H1 (cell line): ENCODE data around the gene TUBB1. TPM values are rescaled to one million over a fixed set of nuclear protein-coding genes. Genes with fewer than 3 reads are reported as not detected.

Experiments
- CTCF ChIA-PET: fragments of 300-600 bp; sonication (Branson Sonifier 250); formaldehyde crosslinking; loops from one replicate; lab custom pipeline; 2021; ENCODE audit not compliant: partially characterized antibody; lab: Charles Lee
- POLR2A ChIA-PET: fragments of 300-600 bp; sonication (Branson Sonifier 250); formaldehyde crosslinking; loops from one replicate; lab custom pipeline; 2021; ENCODE audit warnings: inconsistent platforms; ENCODE audit not compliant: partially characterized antibody; lab: Charles Lee
- DNase-seq, 2 experiments: peaks; one replicate each; pipeline versions ENCODE4 v3.0.0 to v3.0.0-alpha.2; 2010 to 2022; ENCODE audit warnings: low spot score in 2 of 2, low read depth in 1 of 2, mixed read lengths in 1 of 2
- FAIRE-seq: peaks from 2 replicates; lab custom pipeline; 2011; peaks lifted over from hg19 to GRCh38; lab: Jason Lieb, UNC
- H2AFZ ChIP-seq: 2 replicates; pipeline ENCODE4 v1.8.1; 2012; ENCODE audit warnings: low read length, inconsistent platforms
- H2AK5ac ChIP-seq: 2 replicates; pipeline ENCODE4 v1.6.1; 2013; ENCODE audit warnings: low read depth, low read length
- H2BK120ac ChIP-seq: replicated peaks from 2 replicates; pipeline ENCODE3; 2013; ENCODE audit warnings: low read depth, low read length, inconsistent platforms
- H2BK12ac ChIP-seq: 2 replicates; pipeline ENCODE4 v1.6.1; 2013; ENCODE audit warnings: low read depth, low read length
- H2BK15ac ChIP-seq: 2 replicates; pipeline ENCODE4 v1.6.1; 2013; ENCODE audit warnings: low read length
- H2BK20ac ChIP-seq: 2 replicates; pipeline ENCODE4 v1.6.1; 2013; ENCODE audit warnings: low read length
- H2BK5ac ChIP-seq: 2 replicates; pipeline ENCODE4 v1.6.1; 2013; ENCODE audit warnings: low read depth, low read length
- H3K14ac ChIP-seq: 2 replicates; pipeline ENCODE4 v1.6.1; 2013; ENCODE audit warnings: inconsistent platforms; ENCODE audit not compliant: insufficient read length
- H3K18ac ChIP-seq: 2 replicates; pipeline ENCODE4 v1.6.1; 2013; ENCODE audit warnings: low read length; ENCODE audit errors: extremely low read depth
- H3K23ac ChIP-seq: 2 replicates; pipeline ENCODE4 v1.6.1; 2013; ENCODE audit warnings: inconsistent platforms; ENCODE audit not compliant: insufficient read length
- H3K23me2 ChIP-seq: 2 replicates; pipeline ENCODE4 v1.6.1; 2013; ENCODE audit warnings: low read depth, low read length
- H3K27ac ChIP-seq: 2 replicates; pipeline ENCODE4 v1.6.1; 2011; ENCODE audit warnings: low read depth, low read length, inconsistent platforms
- H3K27me3 ChIP-seq, 4 experiments: replicated peaks in 1 of 4; 1 replicate in 1 of 4; 2 replicates in 3 of 4; pipeline versions ENCODE4 v1.6.1 to v1.8.1; 2011 to 2013; ENCODE audit warnings: low read length in 3 of 4, mild to moderate bottlenecking in 3 of 4, inconsistent platforms in 2 of 4, mixed read lengths in 2 of 4, moderate library complexity in 1 of 4; ENCODE audit not compliant: control insufficient read depth in 3 of 4, insufficient read depth in 3 of 4; ENCODE audit errors: extremely low read depth in 1 of 4
- H3K36me3 ChIP-seq, 4 experiments: 2 replicates each; pipeline versions ENCODE4 v1.6.1 to v1.8.1; 2011 to 2013; ENCODE audit warnings: mild to moderate bottlenecking in 4 of 4, low read length in 3 of 4, moderate library complexity in 2 of 4, control low read depth in 1 of 4, inconsistent platforms in 1 of 4; ENCODE audit not compliant: insufficient read depth in 4 of 4, control insufficient read depth in 2 of 4
- H3K4ac ChIP-seq: replicated peaks from 2 replicates; pipeline ENCODE3; 2013; ENCODE audit warnings: low read length, low read depth, mixed read lengths, inconsistent platforms; ENCODE audit not compliant: insufficient read length
- H3K4me1 ChIP-seq, 4 experiments: replicated peaks in 1 of 4; 1 replicate in 1 of 4; 2 replicates in 3 of 4; pipeline versions ENCODE4 v1.6.1 to v1.8.1; 2011 to 2013; ENCODE audit warnings: low read length in 3 of 4, inconsistent platforms in 2 of 4, mixed read lengths in 1 of 4; ENCODE audit not compliant: insufficient read depth in 4 of 4, control insufficient read depth in 3 of 4
- H3K4me2 ChIP-seq, 2 experiments: 2 replicates each; pipeline versions ENCODE4 v1.6.1 to v1.8.1; 2011 to 2013; ENCODE audit warnings: low read depth in 2 of 2, low read length in 2 of 2, control low read depth in 1 of 2, inconsistent platforms in 1 of 2, mild to moderate bottlenecking in 1 of 2; ENCODE audit not compliant: insufficient read depth in 1 of 2
- H3K4me3 ChIP-seq, 4 experiments: fragments of 200-600, 300-600 bp in 1 of 4; sonication (generic), shearing (Covaris generic), sonication (Bioruptor Twin) in 1 of 4; 2 replicates each; pipeline versions ENCODE4 v1.5.1 to v1.8.1; 2011 to 2016; ENCODE audit warnings: low read length in 4 of 4, low read depth in 3 of 4, control low read depth in 2 of 4, inconsistent platforms in 2 of 4, mild to moderate bottlenecking in 2 of 4, mixed read lengths in 1 of 4, moderate library complexity in 1 of 4; ENCODE audit not compliant: insufficient read depth in 2 of 4; ENCODE audit errors: extremely low read depth in 1 of 4
- H3K56ac ChIP-seq: replicated peaks from 2 replicates; pipeline ENCODE3; 2013; ENCODE audit warnings: low read depth, mild to moderate bottlenecking, mixed read lengths, low read length, inconsistent platforms; ENCODE audit not compliant: insufficient read length
- H3K79me1 ChIP-seq: 2 replicates; pipeline ENCODE4 v1.6.1; 2013; ENCODE audit warnings: low read depth, low read length, control low read depth
- H3K79me2 ChIP-seq, 2 experiments: 2 replicates each; pipeline versions ENCODE4 v1.6.1 to v1.8.1; 2012 to 2013; ENCODE audit warnings: low read length in 2 of 2, mild to moderate bottlenecking in 2 of 2, inconsistent platforms in 1 of 2; ENCODE audit not compliant: insufficient read depth in 2 of 2, control insufficient read depth in 1 of 2
- H3K9ac ChIP-seq, 4 experiments: replicated peaks in 1 of 4; 1 replicate in 1 of 4; 2 replicates in 3 of 4; pipeline versions ENCODE4 v1.6.1 to v1.8.1; 2011 to 2013; ENCODE audit warnings: low read depth in 3 of 4, low read length in 3 of 4, control low read depth in 2 of 4, mild to moderate bottlenecking in 2 of 4, moderate library complexity in 2 of 4, inconsistent platforms in 1 of 4; ENCODE audit errors: extremely low read depth in 1 of 4
- H3K9me3 ChIP-seq, 2 experiments: 2 replicates each; pipeline versions ENCODE4 v1.6.1 to v1.8.1; 2012 to 2013; ENCODE audit warnings: mild to moderate bottlenecking in 2 of 2, moderate library complexity in 2 of 2, control low read depth in 1 of 2, inconsistent platforms in 1 of 2, low read depth in 1 of 2, low read length in 1 of 2, mixed read lengths in 1 of 2; ENCODE audit not compliant: insufficient read depth in 2 of 2
- H4K20me1 ChIP-seq, 2 experiments: replicated peaks in 1 of 2; 2 replicates each; pipeline versions ENCODE3 to v1.8.1; 2011 to 2013; ENCODE audit warnings: inconsistent platforms in 2 of 2, low read length in 2 of 2, mild to moderate bottlenecking in 1 of 2; ENCODE audit not compliant: insufficient read depth in 2 of 2, control insufficient read depth in 1 of 2
- H4K5ac ChIP-seq: 2 replicates; pipeline ENCODE4 v1.6.1; 2013; ENCODE audit warnings: low read length, low read depth, mixed read lengths, inconsistent platforms; ENCODE audit not compliant: insufficient read length
- H4K8ac ChIP-seq: 2 replicates; pipeline ENCODE4 v1.8.0; 2013; ENCODE audit warnings: mild to moderate bottlenecking, moderate library complexity, low read length, inconsistent platforms; ENCODE audit not compliant: insufficient read depth; ENCODE audit errors: extremely low read depth
- H4K91ac ChIP-seq: replicated peaks from 2 replicates; pipeline ENCODE3; 2013; ENCODE audit warnings: low read length, mixed read lengths, inconsistent platforms; ENCODE audit not compliant: insufficient read length
- CBX5 ChIP-seq: fragments of 300-800, 300-1000 bp; sonication (generic); IDR thresholded peaks from 2 replicates; pipeline ENCODE4 v1.7.1; 2016; ENCODE audit warnings: antibody characterized with exemption, low read length, low read depth
- CTBP2 ChIP-seq: IDR thresholded peaks from 2 replicates; pipeline ENCODE4 v1.7.0; 2011; ENCODE audit warnings: borderline replicate concordance, mild to moderate bottlenecking, moderate library complexity, mixed read lengths, low read length; ENCODE audit not compliant: insufficient read depth, insufficient read length
- HDAC2 ChIP-seq, 2 experiments: fragments of 300-600 bp in 1 of 2; sonication (generic) in 1 of 2; IDR thresholded peaks; 2 replicates each; pipeline ENCODE4 v1.6.1; 2011 to 2012; ENCODE audit warnings: low read depth in 2 of 2, low read length in 2 of 2, mild to moderate bottlenecking in 2 of 2, moderate library complexity in 2 of 2, borderline replicate concordance in 1 of 2, inconsistent platforms in 1 of 2
- KDM1A ChIP-seq: fragments of 200-600, 300-600 bp; sonication (generic); IDR thresholded peaks from 2 replicates; pipeline ENCODE4 v1.7.1; 2016; ENCODE audit warnings: mild to moderate bottlenecking, low read length, borderline replicate concordance
- PHF8 ChIP-seq: fragments of 200-600 bp; sonication (generic); conservative IDR thresholded peaks from 2 replicates; pipeline ENCODE4 v1.7.1; 2012; ENCODE audit warnings: low read depth, mild to moderate bottlenecking, inconsistent platforms, low read length, moderate library complexity
- POLR2AphosphoS5 ChIP-seq: IDR thresholded peaks from 2 replicates; pipeline ENCODE4 v1.6.1; 2011; ENCODE audit warnings: low read depth, low read length
- RAD21 ChIP-seq, 2 experiments: IDR thresholded peaks in 1 of 2; conservative IDR thresholded peaks in 1 of 2; 2 replicates each; pipeline ENCODE4 v1.6.1; 2011; ENCODE audit warnings: low read depth in 2 of 2, low read length in 2 of 2, improper control_type of control experiment in 1 of 2, inconsistent platforms in 1 of 2, mild to moderate bottlenecking in 1 of 2, moderate library complexity in 1 of 2
- TAF1 ChIP-seq: IDR thresholded peaks from 2 replicates; pipeline ENCODE4 v1.6.1; 2011; ENCODE audit warnings: mild to moderate bottlenecking, low read depth, low read length
- TBP ChIP-seq: IDR thresholded peaks from 2 replicates; pipeline ENCODE4 v1.6.1; 2011; ENCODE audit warnings: low read depth, low read length, improper control_type of control experiment
- WGBS, 2 experiments: shearing (Covaris generic) in 1 of 2; methylation state at CpG; one replicate each; pipeline versions ENCODE4 v1.1.6 to v1.1.7; 2013 to 2015; ENCODE audit warnings: low lambda C conversion rate in 2 of 2, mixed read lengths in 2 of 2, inconsistent platforms in 1 of 2, low coverage in 1 of 2, missing lambda C conversion rate in 1 of 2; ENCODE audit not compliant: insufficient replicate concordance in 2 of 2, insufficient coverage in 1 of 2, insufficient read length in 1 of 2; ENCODE audit errors: extremely low coverage in 1 of 2, missing lambda C conversion rate in 1 of 2; 5-methylcytosine and 5-hydroxymethylcytosine counted together
- polyA plus RNA-seq, 7 experiments: library from polyadenylated mRNA; depleted of rRNA in 3 of 7; stranded (reverse) in 5 of 7; unstranded in 2 of 7; fragments of >200 nt in 5 of 7; fragments of 200-250 nt in 2 of 7; gene quantifications; 1 replicate in 5 of 7; 2 replicates in 1 of 7; 4 replicates in 1 of 7; pipeline versions ENCODE4 v1.2.1 to v1.2.3, GENCODE V29; 2011 to 2013; ENCODE audit warnings: missing spikeins in 2 of 7, mixed read lengths in 2 of 7
- total RNA-seq: library from RNA; stranded (reverse); fragmentation: NEBNext Ultra II Directional; extraction: Animal tissue kit (Norgen Biotek cat#: 25700); gene quantifications from 2 replicates; pipeline ENCODE4 v1.2.1, GENCODE V29; 2021
- TF ChIP-seq, protein P1 (sequence below): IDR thresholded peaks from 2 replicates; pipeline ENCODE4 v1.6.1; 2012; ENCODE audit warnings: low read length, inconsistent platforms

Gene TUBB1
- total and polyA plus RNA-seq, 2 of the 8 experiments (the other 6 are each of a cell fraction or from before 2014, with no cell fraction given) = not detected

DNA sequence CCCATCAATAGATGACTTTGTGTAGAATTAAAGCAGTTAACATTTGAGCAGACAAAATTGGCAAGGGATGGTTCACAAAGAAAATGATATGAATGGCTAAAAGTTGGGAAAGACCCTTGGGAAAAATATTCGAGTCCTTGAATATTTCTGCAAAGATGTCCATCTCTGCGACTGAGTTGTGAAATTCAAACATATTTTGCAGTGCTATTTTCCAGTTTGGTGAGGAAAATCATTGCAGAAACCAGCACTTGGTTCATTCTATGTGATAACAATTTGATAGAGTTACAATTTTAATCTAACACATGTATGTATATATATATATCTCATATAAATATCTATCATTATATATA is 29.4 kb downstream of the TUBB1 start:
- Histone ChIP-seq H3K4me3 (no peak overlapping the region), H3K4ac (no peak overlapping the region), H3K79me2 (no peaks in the 10 kb centered on the region), H3K27me3 (no peaks in the 10 kb centered on the region), H3K56ac (no peak overlapping the region), H2BK12ac (no peak overlapping the region), H3K23ac (no peak overlapping the region), H3K18ac (no peak overlapping the region), H4K8ac (no peak overlapping the region), H3K4me1 (no peaks in the 10 kb centered on the region), H3K36me3 (no peaks in the 10 kb centered on the region), H3K79me1 (no peaks in the 10 kb centered on the region), H2AFZ (no peak overlapping the region), H2BK120ac (no peak overlapping the region), H2BK20ac (no peak overlapping the region), H3K14ac (no peak overlapping the region), H2BK5ac (no peak overlapping the region), H4K20me1 (no peaks in the 10 kb centered on the region), H3K23me2 (no peaks in the 10 kb centered on the region), H4K5ac (no peak overlapping the region), H2AK5ac (no peak overlapping the region), H2BK15ac (no peak overlapping the region), H3K4me2 (no peak overlapping the region), H3K9ac (no peak overlapping the region), H3K27ac (no peak overlapping the region), H3K9me3 (no peaks in the 10 kb centered on the region), H4K91ac (no peak overlapping the region)
- WGBS, 2 experiments = 81% methylated on average over 2 of the region's 2 CpGs; no CpG with 5 or more reads in 1 of the 2 experiments
- DNase-seq (no peak), FAIRE-seq (no peak)
- CTCF ChIA-PET = interaction anchor here (0.6 kb wide), 1 partner anchor 378 kb away, joined by 3 read pairs; no protein-coding TSS in a partner anchor
- TF ChIP-seq RAD21 (IDR thresholded peaks at IDR 0.05 in 1 of 2, conservative IDR thresholded peaks at IDR 0.05 in 1 of 2; ENCODE audit: low read depth in 2 of 2, low read length in 2 of 2) (no peak), CTBP2 (no peak), PHF8 (no peak), TAF1 (no peak), CBX5 (no peak), TBP (no peak), KDM1A (no peak), POLR2AphosphoS5 (no peak), HDAC2 (IDR thresholded peaks at IDR 0.05; ENCODE audit: borderline replicate concordance in 1 of 2, low read depth in 2 of 2, low read length in 2 of 2) (no peak)
- TF ChIP-seq, protein P1, sequence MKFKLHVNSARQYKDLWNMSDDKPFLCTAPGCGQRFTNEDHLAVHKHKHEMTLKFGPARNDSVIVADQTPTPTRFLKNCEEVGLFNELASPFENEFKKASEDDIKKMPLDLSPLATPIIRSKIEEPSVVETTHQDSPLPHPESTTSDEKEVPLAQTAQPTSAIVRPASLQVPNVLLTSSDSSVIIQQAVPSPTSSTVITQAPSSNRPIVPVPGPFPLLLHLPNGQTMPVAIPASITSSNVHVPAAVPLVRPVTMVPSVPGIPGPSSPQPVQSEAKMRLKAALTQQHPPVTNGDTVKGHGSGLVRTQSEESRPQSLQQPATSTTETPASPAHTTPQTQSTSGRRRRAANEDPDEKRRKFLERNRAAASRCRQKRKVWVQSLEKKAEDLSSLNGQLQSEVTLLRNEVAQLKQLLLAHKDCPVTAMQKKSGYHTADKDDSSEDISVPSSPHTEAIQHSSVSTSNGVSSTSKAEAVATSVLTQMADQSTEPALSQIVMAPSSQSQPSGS = no peak
- POLR2A ChIA-PET = no interaction called here
